CD4-positive, alpha-beta memory T cell (primary cell): Measurements from ENCODE around the gene TMEM242. TPM values are rescaled to one million over a fixed set of nuclear protein-coding genes. Genes with fewer than 3 reads are reported as not detected.
A peak's percentile ranks its signal among the peaks of the same experiment; 100 is the strongest.

ENCODE experiments used
- CTCF ChIA-PET: fragments of 350-600 bp; sonication (Branson Sonifier 250); formaldehyde crosslinking; loops from one replicate; lab custom pipeline; 2021; ENCODE audit warnings: inconsistent platforms; ENCODE audit not compliant: partially characterized antibody; lab: Charles Lee
- POLR2A ChIA-PET: fragments of 350-600 bp; sonication (Branson Sonifier 250); formaldehyde crosslinking; loops from one replicate; lab custom pipeline; 2021; ENCODE audit not compliant: partially characterized antibody; lab: Charles Lee
- DNase-seq, 5 donors: peaks; one replicate each; pipeline versions ENCODE4 v3.0.0 to v3.0.0-alpha.2; 2020 to 2022; ENCODE audit warnings: mixed read lengths in 1 of 5
- H3K27ac ChIP-seq: one replicate; pipeline ENCODE4 v1.7.0; 2013; ENCODE audit warnings: low read depth, low read length
- H3K27me3 ChIP-seq: 2 replicates; pipeline ENCODE4 v1.7.0; 2013; ENCODE audit warnings: mild to moderate bottlenecking, low read length, moderate library complexity; ENCODE audit not compliant: insufficient read depth
- H3K36me3 ChIP-seq: 2 replicates; pipeline ENCODE4 v1.7.0; 2013; ENCODE audit warnings: mild to moderate bottlenecking, low read length, moderate library complexity; ENCODE audit not compliant: insufficient read depth
- H3K4me1 ChIP-seq: 2 replicates; pipeline ENCODE4 v1.7.0; 2013; ENCODE audit warnings: mild to moderate bottlenecking, low read length, moderate library complexity; ENCODE audit not compliant: insufficient read depth
- H3K4me3 ChIP-seq, 2 donors: one replicate each; pipeline ENCODE4 v1.7.0; 2013; ENCODE audit warnings: low read length in 2 of 2, mild to moderate bottlenecking in 1 of 2
- H3K9me3 ChIP-seq, 2 donors: one replicate each; pipeline ENCODE4 v1.7.0; 2013; ENCODE audit warnings: low read length in 2 of 2, control low read depth in 1 of 2; ENCODE audit not compliant: control insufficient read depth in 1 of 2
- H3K27ac Mint-ChIP-seq, 7 donors: one replicate each; pipeline ENCODE4 v1.8.0; 2020 to 2021; ENCODE audit warnings: mixed read lengths in 7 of 7, mild to moderate bottlenecking in 6 of 7, inconsistent platforms in 3 of 7, moderate library complexity in 3 of 7
- H3K27me3 Mint-ChIP-seq, 2 donors: one replicate each; pipeline ENCODE4 v1.8.0; 2020 to 2021; ENCODE audit warnings: mixed read lengths in 2 of 2
- H3K36me3 Mint-ChIP-seq, 2 donors: one replicate each; pipeline ENCODE4 v1.8.0; 2020 to 2021; ENCODE audit warnings: mixed read lengths in 2 of 2, inconsistent platforms in 1 of 2, mild to moderate bottlenecking in 1 of 2
- H3K4me1 Mint-ChIP-seq, 4 donors: one replicate each; pipeline ENCODE4 v1.8.0; 2020 to 2021; ENCODE audit warnings: mixed read lengths in 4 of 4, mild to moderate bottlenecking in 1 of 4
- H3K4me3 Mint-ChIP-seq, 8 donors: one replicate each; pipeline ENCODE4 v1.8.0; 2020 to 2021; ENCODE audit warnings: mixed read lengths in 8 of 8, mild to moderate bottlenecking in 7 of 8, moderate library complexity in 6 of 8, inconsistent platforms in 3 of 8
- H3K9me3 Mint-ChIP-seq, 8 donors: one replicate each; pipeline ENCODE4 v1.8.0; 2020 to 2021; ENCODE audit warnings: mixed read lengths in 8 of 8, mild to moderate bottlenecking in 5 of 8, inconsistent platforms in 3 of 8, moderate library complexity in 1 of 8
- intact Hi-C: fragments of 100-400 bp; cut with micrococcal nuclease; formaldehyde crosslinking; loops from one replicate; pipeline ENCODE4 v1.15.1; 2023
- polyA plus RNA-seq, 2 donors: library from polyadenylated mRNA; unstranded; fragments of 300-500 nt; fragmentation: Illumina TruSeq; gene quantifications; one replicate each; pipeline ENCODE4 v1.2.3, GENCODE V29; 2021
- total RNA-seq, 2 experiments: library from RNA; stranded (reverse); gene quantifications; one replicate each; pipeline ENCODE4 v1.2.3, GENCODE V29; 2021

The TMEM242 gene
- total RNA-seq (10 to 100 TPM; 12.7 to 14.1 TPM), polyA plus RNA-seq (10 to 100 TPM; 11.4 TPM)

GRCh38 chr6:157323255-157323965 is at the start of gene TMEM242:
Gene TMEM242 (minus strand): TSS chr6:157323519. CDS start chr6:157323499, 20 bp downstream.
- intact Hi-C loops: loop anchor here (1.0 to 2.0 kb wide), 3 partner anchors 9 to 637 kb away; no protein-coding TSS in a partner anchor
- Mint-ChIP-seq H3K4me1 (peaks cover 13 to 27% (median 17%) of the 10 kb centered on the region in 4 donors), H3K27ac (peak within 1 kb of the TSS; percentile 89 to 94 (median 92)), H3K27me3 (peaks cover 5 to 10% of the 10 kb centered on the region in 2 donors), H3K9me3 (no peaks in the 10 kb centered on the region), H3K36me3 (peaks cover 0 to 34% of the 10 kb centered on the region in 2 donors), H3K4me3 (peak within 1 kb of the TSS; percentile 94 to 97 (median 96))
- CTCF ChIA-PET: interaction anchor here (0.9 to 6.7 kb wide), 7 partner anchors 8 to 346 kb away, joined by 3 to 39 read pairs (median 9); no protein-coding TSS in a partner anchor
- H3K9me3 ChIP-seq: no peaks in the 10 kb centered on the region
- H3K27ac ChIP-seq: peak within 1 kb of the TSS; percentile 62
- no peaks in the 10 kb centered on the region for H3K27me3 ChIP-seq
- peaks cover 3% of the 10 kb centered on the region for H3K36me3 ChIP-seq
- H3K4me1 ChIP-seq: peaks cover 16% of the 10 kb centered on the region
- peak within 1 kb of the TSS; percentile 79 to 82 for H3K4me3 ChIP-seq
- DNase-seq: peak; percentile 77 to 86 (median 83)
- POLR2A ChIA-PET: interaction anchor here (0.5 to 4.0 kb wide), 11 partner anchors 7 to 658 kb away, joined by 3 to 60 read pairs (median 5); partner anchors contain the start of genes SYNJ2 and ZDHHC14

GRCh38 chr6:157372501-157373280 is 49.4 kb upstream of the TMEM242 start:
- Mint-ChIP-seq H3K9me3 (no peaks in the 10 kb centered on the region), H3K36me3 (no peaks in the 10 kb centered on the region), H3K27ac (no peak overlapping the region), H3K4me1 (peaks cover 9 to 20% (median 12%) of the 10 kb centered on the region in 4 donors), H3K4me3 (no peak overlapping the region), H3K27me3 (peaks cover 18% of the 10 kb centered on the region in 2 donors)
- H3K27ac ChIP-seq: no peak overlapping the region
- no peak for DNase-seq
- intact Hi-C loops: no loop called here
- no peaks in the 10 kb centered on the region for H3K36me3 ChIP-seq
- H3K4me3 ChIP-seq: no peak overlapping the region
- POLR2A ChIA-PET: interaction anchor here (0.5 to 3.9 kb wide), 2 partner anchors 7 to 11 kb away, joined by 3 to 19 read pairs; partner anchors contain the start of gene ZDHHC14
- peaks cover 13% of the 10 kb centered on the region for H3K4me1 ChIP-seq
- peaks cover 7% of the 10 kb centered on the region for H3K27me3 ChIP-seq
- CTCF ChIA-PET: no interaction called here
- no peaks in the 10 kb centered on the region for H3K9me3 ChIP-seq

GRCh38 chr6:157370755-157371154 is 47.4 kb upstream of the TMEM242 start:
- peaks cover 24 to 27% of the 10 kb centered on the region in 2 donors for H3K27me3 Mint-ChIP-seq
- intact Hi-C loops: no loop called here
- peaks cover 7% of the 10 kb centered on the region for H3K27me3 ChIP-seq
- H3K27ac ChIP-seq: no peak overlapping the region
- H3K36me3 Mint-ChIP-seq: no peaks in the 10 kb centered on the region
- no peaks in the 10 kb centered on the region for H3K36me3 ChIP-seq
- H3K9me3 Mint-ChIP-seq: no peaks in the 10 kb centered on the region
- no peak overlapping the region for H3K27ac Mint-ChIP-seq
- H3K4me3 ChIP-seq: no peak overlapping the region
- H3K4me1 ChIP-seq: peaks cover 13% of the 10 kb centered on the region
- ChIA-PET POLR2A (interaction anchor here (3.9 kb wide), 1 partner anchor 9 kb away, joined by 19 read pairs; the partner anchor contains the start of gene ZDHHC14), CTCF (interaction anchor here (2.0 kb wide), 1 partner anchor 56 kb away, joined by 5 read pairs; no protein-coding TSS in a partner anchor)
- H3K9me3 ChIP-seq: no peaks in the 10 kb centered on the region
- no peak for DNase-seq
- H3K4me1 Mint-ChIP-seq: peaks cover 9 to 20% (median 12%) of the 10 kb centered on the region in 4 donors
- H3K4me3 Mint-ChIP-seq: no peak overlapping the region

- CTCF ChIA-PET: interaction anchor here (1.0 to 2.0 kb wide), 2 partner anchors 11 to 54 kb away, joined by 3 to 5 read pairs; no protein-coding TSS in a partner anchor
- peaks cover 7% of the 10 kb centered on the region for H3K27me3 ChIP-seq
- Mint-ChIP-seq H3K4me3 (no peak overlapping the region), H3K36me3 (no peaks in the 10 kb centered on the region), H3K27ac (peak overlapping the region in 2 of 7 donors; percentile 42 to 62), H3K4me1 (peaks cover 9 to 20% (median 12%) of the 10 kb centered on the region in 4 donors), H3K27me3 (peaks cover 25 to 27% of the 10 kb centered on the region in 2 donors), H3K9me3 (no peaks in the 10 kb centered on the region)
- H3K36me3 ChIP-seq: no peaks in the 10 kb centered on the region
- H3K27ac ChIP-seq: no peak overlapping the region
- DNase-seq: no peak
- peaks cover 13% of the 10 kb centered on the region for H3K4me1 ChIP-seq
- H3K4me3 ChIP-seq: no peak overlapping the region
- H3K9me3 ChIP-seq: no peaks in the 10 kb centered on the region
- intact Hi-C loops: loop anchor here (1.0 kb wide), 1 partner anchor 12 kb away; no protein-coding TSS in a partner anchor
- POLR2A ChIA-PET: interaction anchor here (0.9 to 1.6 kb wide), 2 partner anchors 9 to 45 kb away, joined by 3 to 9 read pairs; partner anchors contain the start of gene TMEM242
Measured at GRCh38 chr6:157368359-157369049, 45.2 kb upstream of the TMEM242 start.

- H3K36me3 Mint-ChIP-seq: no peaks in the 10 kb centered on the region
- Histone ChIP-seq H3K4me1 (peaks cover 13% of the 10 kb centered on the region), H3K27ac (no peak overlapping the region), H3K27me3 (peaks cover 1% of the 10 kb centered on the region), H3K9me3 (no peaks in the 10 kb centered on the region), H3K4me3 (no peak overlapping the region), H3K36me3 (no peaks in the 10 kb centered on the region)
- DNase-seq: no peak
- H3K4me1 Mint-ChIP-seq: peaks cover 9 to 20% (median 12%) of the 10 kb centered on the region in 4 donors
- intact Hi-C loops: no loop called here
- no peak overlapping the region for H3K4me3 Mint-ChIP-seq
- CTCF ChIA-PET: no interaction called here
- no peaks in the 10 kb centered on the region for H3K9me3 Mint-ChIP-seq
- H3K27me3 Mint-ChIP-seq: peaks cover 25 to 27% of the 10 kb centered on the region in 2 donors
- H3K27ac Mint-ChIP-seq: no peak overlapping the region
- POLR2A ChIA-PET: interaction anchor here (1.1 kb wide), 1 partner anchor 14 kb away, joined by 3 read pairs; the partner anchor contains the start of gene ZDHHC14
Measured at GRCh38 chr6:157366648-157367047, 43.3 kb upstream of the TMEM242 start.

GRCh38 chr6:157364705-157365104 is 41.4 kb upstream of the TMEM242 start:
- H3K9me3 ChIP-seq: no peaks in the 10 kb centered on the region
- CTCF ChIA-PET: interaction anchor here (1.4 kb wide), 1 partner anchor 28 kb away, joined by 3 read pairs; no protein-coding TSS in a partner anchor

More at GRCh38 chr6:157364705-157365104, 41.4 kb upstream of the TMEM242 start:
- no peak for DNase-seq
- H3K9me3 Mint-ChIP-seq: no peaks in the 10 kb centered on the region
- H3K4me3 Mint-ChIP-seq: no peak overlapping the region
- Histone ChIP-seq H3K27me3 (no peaks in the 10 kb centered on the region), H3K27ac (no peak overlapping the region), H3K4me3 (no peak overlapping the region), H3K4me1 (peaks cover 7% of the 10 kb centered on the region), H3K36me3 (no peaks in the 10 kb centered on the region)
- peaks cover 24 to 32% of the 10 kb centered on the region in 2 donors for H3K27me3 Mint-ChIP-seq
- peaks cover 5 to 15% (median 8%) of the 10 kb centered on the region in 4 donors for H3K4me1 Mint-ChIP-seq
- no peaks in the 10 kb centered on the region for H3K36me3 Mint-ChIP-seq
- POLR2A ChIA-PET: no interaction called here
- H3K27ac Mint-ChIP-seq: no peak overlapping the region
- intact Hi-C loops: no loop called here
